Measurements from ENCODE around the gene EPB41L5. TPM values are rescaled to one million over a fixed set of nuclear protein-coding genes. Genes with fewer than 3 reads are reported as not detected.

The EPB41L5 gene
- total RNA-seq, 1 experiment from 2014 or later = 34.9 TPM

DNA sequence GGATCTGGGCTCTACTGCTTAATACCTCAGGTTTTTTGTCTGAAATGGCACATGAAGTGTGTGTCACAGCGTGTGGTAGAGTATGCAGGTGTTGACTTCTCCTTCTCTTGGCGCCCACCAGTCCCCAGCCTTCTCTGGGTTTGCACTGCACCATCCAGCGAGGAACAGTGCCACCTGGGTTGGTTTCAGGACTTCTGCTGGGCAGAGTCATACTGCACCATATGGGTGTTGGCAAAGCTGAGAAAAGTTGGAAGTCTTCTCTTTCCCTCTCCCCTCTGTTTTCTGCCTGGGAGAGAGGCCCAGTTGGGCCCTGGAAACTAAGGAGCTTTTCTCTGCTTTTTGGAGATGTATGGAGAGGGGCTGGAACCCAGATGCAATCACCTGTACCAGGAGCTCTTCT, 166.5 kb downstream of the EPB41L5 start:
- H3K27ac Mint-ChIP-seq = no peak overlapping the region
- CTCF ChIA-PET = no interaction called here
- H3K36me3 Mint-ChIP-seq = no peaks in the 10 kb centered on the region
- TF ChIP-seq GABPB1 (CRISPR knock-in tag; IDR thresholded peaks at IDR 0.05) (no peak), USF1 (CRISPR knock-in tag; IDR thresholded peaks at IDR 0.05) (no peak), CREM (CRISPR knock-in tag; IDR thresholded peaks at IDR 0.05) (no peak), STAT6 (CRISPR knock-in tag; conservative IDR thresholded peaks at IDR 0.05; ENCODE audit: low read depth) (no peak), JAZF1 (CRISPR knock-in tag; IDR thresholded peaks at IDR 0.05) (no peak), ERG (CRISPR knock-in tag; IDR thresholded peaks at IDR 0.05) (no peak), E2F4 (CRISPR knock-in tag; IDR thresholded peaks at IDR 0.05; ENCODE audit: borderline replicate concordance, low read depth) (no peak), SP1 (CRISPR knock-in tag; conservative IDR thresholded peaks at IDR 0.05) (no peak), FOXJ3 (CRISPR knock-in tag; IDR thresholded peaks at IDR 0.05; ENCODE audit: borderline replicate concordance) (no peak), NFATC4 (CRISPR knock-in tag; IDR thresholded peaks at IDR 0.05) (no peak), NFYB (CRISPR knock-in tag; conservative IDR thresholded peaks at IDR 0.05; ENCODE audit: low read depth) (no peak), FOXP1 (CRISPR knock-in tag; IDR thresholded peaks at IDR 0.05; ENCODE audit: borderline replicate concordance) (no peak), EMX1 (CRISPR knock-in tag; IDR thresholded peaks at IDR 0.05) (no peak), ZNF671 (CRISPR knock-in tag; IDR thresholded peaks at IDR 0.05) (no peak), JUN (CRISPR knock-in tag; IDR thresholded peaks at IDR 0.05) (no peak), SMAD4 (CRISPR knock-in tag; IDR thresholded peaks at IDR 0.05) (no peak)
- TF ChIP-seq, protein P1, sequence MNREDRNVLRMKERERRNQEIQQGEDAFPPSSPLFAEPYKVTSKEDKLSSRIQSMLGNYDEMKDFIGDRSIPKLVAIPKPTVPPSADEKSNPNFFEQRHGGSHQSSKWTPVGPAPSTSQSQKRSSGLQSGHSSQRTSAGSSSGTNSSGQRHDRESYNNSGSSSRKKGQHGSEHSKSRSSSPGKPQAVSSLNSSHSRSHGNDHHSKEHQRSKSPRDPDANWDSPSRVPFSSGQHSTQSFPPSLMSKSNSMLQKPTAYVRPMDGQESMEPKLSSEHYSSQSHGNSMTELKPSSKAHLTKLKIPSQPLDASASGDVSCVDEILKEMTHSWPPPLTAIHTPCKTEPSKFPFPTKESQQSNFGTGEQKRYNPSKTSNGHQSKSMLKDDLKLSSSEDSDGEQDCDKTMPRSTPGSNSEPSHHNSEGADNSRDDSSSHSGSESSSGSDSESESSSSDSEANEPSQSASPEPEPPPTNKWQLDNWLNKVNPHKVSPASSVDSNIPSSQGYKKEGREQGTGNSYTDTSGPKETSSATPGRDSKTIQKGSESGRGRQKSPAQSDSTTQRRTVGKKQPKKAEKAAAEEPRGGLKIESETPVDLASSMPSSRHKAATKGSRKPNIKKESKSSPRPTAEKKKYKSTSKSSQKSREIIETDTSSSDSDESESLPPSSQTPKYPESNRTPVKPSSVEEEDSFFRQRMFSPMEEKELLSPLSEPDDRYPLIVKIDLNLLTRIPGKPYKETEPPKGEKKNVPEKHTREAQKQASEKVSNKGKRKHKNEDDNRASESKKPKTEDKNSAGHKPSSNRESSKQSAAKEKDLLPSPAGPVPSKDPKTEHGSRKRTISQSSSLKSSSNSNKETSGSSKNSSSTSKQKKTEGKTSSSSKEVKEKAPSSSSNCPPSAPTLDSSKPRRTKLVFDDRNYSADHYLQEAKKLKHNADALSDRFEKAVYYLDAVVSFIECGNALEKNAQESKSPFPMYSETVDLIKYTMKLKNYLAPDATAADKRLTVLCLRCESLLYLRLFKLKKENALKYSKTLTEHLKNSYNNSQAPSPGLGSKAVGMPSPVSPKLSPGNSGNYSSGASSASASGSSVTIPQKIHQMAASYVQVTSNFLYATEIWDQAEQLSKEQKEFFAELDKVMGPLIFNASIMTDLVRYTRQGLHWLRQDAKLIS (CRISPR knock-in tag; IDR thresholded peaks at IDR 0.05; ENCODE audit: borderline replicate concordance) = no peak
- TF ChIP-seq, protein P2, sequence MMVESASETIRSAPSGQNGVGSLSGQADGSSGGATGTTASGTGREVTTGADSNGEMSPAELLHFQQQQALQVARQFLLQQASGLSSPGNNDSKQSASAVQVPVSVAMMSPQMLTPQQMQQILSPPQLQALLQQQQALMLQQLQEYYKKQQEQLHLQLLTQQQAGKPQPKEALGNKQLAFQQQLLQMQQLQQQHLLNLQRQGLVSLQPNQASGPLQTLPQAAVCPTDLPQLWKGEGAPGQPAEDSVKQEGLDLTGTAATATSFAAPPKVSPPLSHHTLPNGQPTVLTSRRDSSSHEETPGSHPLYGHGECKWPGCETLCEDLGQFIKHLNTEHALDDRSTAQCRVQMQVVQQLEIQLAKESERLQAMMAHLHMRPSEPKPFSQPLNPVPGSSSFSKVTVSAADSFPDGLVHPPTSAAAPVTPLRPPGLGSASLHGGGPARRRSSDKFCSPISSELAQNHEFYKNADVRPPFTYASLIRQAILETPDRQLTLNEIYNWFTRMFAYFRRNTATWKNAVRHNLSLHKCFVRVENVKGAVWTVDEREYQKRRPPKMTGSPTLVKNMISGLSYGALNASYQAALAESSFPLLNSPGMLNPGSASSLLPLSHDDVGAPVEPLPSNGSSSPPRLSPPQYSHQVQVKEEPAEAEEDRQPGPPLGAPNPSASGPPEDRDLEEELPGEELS (CRISPR knock-in tag; IDR thresholded peaks at IDR 0.05) = no peak
- peaks cover 27% of the 10 kb centered on the region for H3K4me1 Mint-ChIP-seq
- ATAC-seq (no peak), DNase-seq (ENCODE audit: low spot score) (no peak)
- H3K27me3 Mint-ChIP-seq (ENCODE audit: low read depth) = no peaks in the 10 kb centered on the region
- POLR2A ChIA-PET = no interaction called here
- H3K9me3 Mint-ChIP-seq = no peaks in the 10 kb centered on the region
- no peak overlapping the region for H3K4me3 Mint-ChIP-seq
